GM18526 (cell line): Measurements from ENCODE around the gene PECR.
A peak's percentile ranks its signal among the peaks of the same experiment; 100 is the strongest.

Source experiments
- POLR2A ChIP-seq: IDR thresholded peaks from 3 replicates; pipeline ENCODE4 v1.6.1; 2011; ENCODE audit not compliant: insufficient read length; ENCODE audit errors: extremely low read depth

PECR gene

GRCh38 chr2:216029416-216030129 lies 52.0 kb downstream of the PECR start:
- no peak for TF ChIP-seq POLR2A

GRCh38 chr2:216024779-216025336 lies 56.8 kb downstream of the PECR start:
- no peak for TF ChIP-seq POLR2A

GRCh38 chr2:216023055-216023648 lies 58.5 kb downstream of the PECR start:
- no peak for TF ChIP-seq POLR2A

- TF ChIP-seq POLR2A: no peak
Measured at GRCh38 chr2:216021768-216022565, 59.6 kb downstream of the PECR start.

GRCh38 chr2:216018709-216019108 lies 62.9 kb downstream of the PECR start:
- TF ChIP-seq POLR2A: no peak

GRCh38 chr2:216017365-216017764 lies 64.2 kb downstream of the PECR start:
- TF ChIP-seq POLR2A: no peak

GRCh38 chr2:216016581-216016980 lies 65.0 kb downstream of the PECR start:
- TF ChIP-seq POLR2A: no peak

GRCh38 chr2:216015722-216016464 lies 65.7 kb downstream of the PECR start:
- peak; percentile 28 for TF ChIP-seq POLR2A

- no peak for TF ChIP-seq POLR2A
Measured at GRCh38 chr2:216014986-216015385, 66.6 kb downstream of the PECR start.

GRCh38 chr2:216014006-216014405 lies 67.6 kb downstream of the PECR start:
- TF ChIP-seq POLR2A: no peak

GRCh38 chr2:216013080-216013909 lies 68.3 kb downstream of the PECR start, which contains the start of gene MREG:
Gene MREG, minus strand, starts transcription at chr2:216013551. Its CDS starts 224 bp downstream, at chr2:216013327.
- peak; percentile 56 for TF ChIP-seq POLR2A

GRCh38 chr2:216012830-216013079 lies 68.9 kb downstream of the PECR start:
- TF ChIP-seq POLR2A: no peak

- TF ChIP-seq POLR2A: no peak
Measured at GRCh38 chr2:216012133-216012829, 69.3 kb downstream of the PECR start.

- no peak for TF ChIP-seq POLR2A
Measured at GRCh38 chr2:216008387-216008786, 73.2 kb downstream of the PECR start.
